K562 (cell line): Measurements from ENCODE around the gene RPL19. TPM values are rescaled to one million over a fixed set of nuclear protein-coding genes. Genes with fewer than 3 reads are reported as not detected.

Experiments used
- ATAC-seq: fragments of 200-7000 bp; cut with Tn5 transposase; 3 replicates; pipeline ENCODE4 v1.9.1; 2020; ENCODE audit warnings: moderate library complexity
- BruUV-seq: library from RNA; stranded (reverse); fragments of 400-500 nt; replicated peaks from 2 replicates; lab custom pipeline; 2021; lab: Mats Ljungman, UMichigan
- CTCF ChIA-PET: fragments of 300-600 bp; formaldehyde crosslinking; extraction: SDS; loops from one replicate; lab custom pipeline; 2021; ENCODE audit warnings: low intra/inter-chr PET ratio; lab: Yijun Ruan, JAX
- POLR2A ChIA-PET: fragments of 300-600, 350-650 bp; sonication (Branson Sonifier 250); formaldehyde crosslinking; extraction: SDS; loops from one replicate; lab custom pipeline; 2021; ENCODE audit warnings: antibody characterized with exemption, inconsistent platforms; lab: Yijun Ruan, JAX
- DNase-seq, 4 experiments: peaks; one replicate each; pipeline versions ENCODE4 v3.0.0 to v3.0.0-alpha.2; 2011 to 2018; ENCODE audit warnings: low spot score in 3 of 4, mixed read lengths in 3 of 4; ENCODE audit errors: extremely low read depth in 1 of 4
- FAIRE-seq: peaks from 2 replicates; lab custom pipeline; 2011; peaks lifted over from hg19 to GRCh38; lab: Jason Lieb, UNC
- H2AFZ ChIP-seq: 2 replicates; pipeline ENCODE4 v1.6.0; 2011; ENCODE audit warnings: low read depth, low read length, control low read depth, inconsistent platforms
- H3K27ac ChIP-seq: fragments of 200-600 bp; 3 replicates; pipeline ENCODE4 v1.8.0; 2011; ENCODE audit warnings: low read depth, mild to moderate bottlenecking, control low read depth, inconsistent platforms, low read length, moderate library complexity, mixed read lengths; ENCODE audit errors: extremely low read depth
- H3K27me3 ChIP-seq, 2 experiments: fragments of 300-600 bp in 1 of 2; 2 replicates in 1 of 2; 3 replicates in 1 of 2; pipeline versions ENCODE4 v1.6.0 to v1.8.0; 2011; ENCODE audit warnings: inconsistent platforms in 2 of 2, low read length in 2 of 2, mild to moderate bottlenecking in 1 of 2, mixed read lengths in 1 of 2, moderate library complexity in 1 of 2; ENCODE audit not compliant: control insufficient read depth in 2 of 2, insufficient read depth in 2 of 2
- H3K36me3 ChIP-seq: fragments of 300-600 bp; 3 replicates; pipeline ENCODE4 v1.8.0; 2011; ENCODE audit warnings: mild to moderate bottlenecking, low read length, inconsistent platforms; ENCODE audit not compliant: control insufficient read depth, insufficient read depth
- H3K4me1 ChIP-seq, 2 experiments: fragments of 200-600 bp in 1 of 2; replicated peaks in 1 of 2; 2 replicates in 1 of 2; 3 replicates in 1 of 2; pipeline versions ENCODE4 v1.5.1 to v1.8.0; 2011; ENCODE audit warnings: inconsistent platforms in 2 of 2, low read length in 2 of 2, mild to moderate bottlenecking in 1 of 2, mixed read lengths in 1 of 2, moderate library complexity in 1 of 2; ENCODE audit not compliant: control insufficient read depth in 2 of 2, insufficient read depth in 2 of 2
- H3K4me2 ChIP-seq: 2 replicates; pipeline ENCODE4 v1.6.1; 2011; ENCODE audit warnings: low read length, control low read depth, inconsistent platforms, mixed read lengths; ENCODE audit not compliant: insufficient read depth
- H3K4me3 ChIP-seq: fragments of 200-600 bp; sonication (generic), shearing (Covaris generic); 2 replicates; pipeline ENCODE4 v1.5.1; 2016; ENCODE audit warnings: control low read depth, inconsistent platforms
- H3K79me2 ChIP-seq: fragments of 200-600 bp; 3 replicates; pipeline ENCODE4 v1.8.0; 2011; ENCODE audit warnings: low read length, inconsistent platforms; ENCODE audit not compliant: control insufficient read depth, insufficient read depth
- H3K9ac ChIP-seq, 2 experiments: 2 replicates each; pipeline versions ENCODE4 v1.6.0 to v1.6.1; 2011; ENCODE audit warnings: low read depth in 2 of 2, low read length in 2 of 2, control low read depth in 1 of 2, inconsistent platforms in 1 of 2, mild to moderate bottlenecking in 1 of 2, mixed read lengths in 1 of 2; ENCODE audit not compliant: insufficient read depth in 1 of 2
- H3K9me1 ChIP-seq: one replicate; pipeline ENCODE4 v1.6.0; 2011; ENCODE audit warnings: inconsistent platforms, mild to moderate bottlenecking, low read length, moderate library complexity; ENCODE audit not compliant: control insufficient read depth, insufficient read depth
- H3K9me3 ChIP-seq: replicated peaks from 2 replicates; pipeline ENCODE4 v1.5.1; 2011; ENCODE audit warnings: low read depth, low read length, inconsistent platforms; ENCODE audit not compliant: control insufficient read depth, insufficient read depth
- H4K20me1 ChIP-seq: replicated peaks from 2 replicates; pipeline ENCODE4 v1.6.1; 2011; ENCODE audit warnings: low read length, inconsistent platforms, mixed read lengths; ENCODE audit not compliant: control insufficient read depth, insufficient read depth
- EGR1 ChIP-seq: fragments of 450-650 bp; conservative IDR thresholded peaks from 2 replicates; pipeline ENCODE4 v1.6.1; 2017; ENCODE audit warnings: mild to moderate bottlenecking
- ZMIZ1 ChIP-seq, 2 experiments: fragments of 150-350 bp in 1 of 2; IDR thresholded peaks; 2 replicates each; pipeline ENCODE4 v1.6.1; 2012 to 2016; ENCODE audit warnings: low read depth in 2 of 2, low read length in 2 of 2, mild to moderate bottlenecking in 1 of 2, moderate library complexity in 1 of 2
- WGBS: fragments of 100-300 bp; shearing (Covaris generic); methylation state at CpG from one replicate; pipeline ENCODE4 v1.1.6; 2016; ENCODE audit warnings: low coverage, mixed read lengths; ENCODE audit not compliant: insufficient coverage; ENCODE audit errors: missing lambda C conversion rate; 5-methylcytosine and 5-hydroxymethylcytosine counted together
- in situ Hi-C: fragments of 300-500 bp; cut with MboI; formaldehyde crosslinking; loops from 4 replicates; pipeline ENCODE4 v1.15.0; 2018; ENCODE audit warnings: inconsistent platforms, mixed read lengths
- intact Hi-C: fragments of 100-400 bp; cut with micrococcal nuclease; formaldehyde crosslinking; loops from 2 replicates; pipeline ENCODE4 v1.14.2; 2022
- polyA plus RNA-seq, 8 experiments: library from polyadenylated mRNA; depleted of rRNA in 4 of 8; stranded (reverse) in 5 of 8; unstranded in 3 of 8; fragments of >200 nt; fragmentation: Nextera tagmentation in 2 of 8; fragmentation: Illumina TruSeq in 1 of 8; extraction: Ambion mirVana in 2 of 8; extraction: Trizol in 1 of 8; gene quantifications; 2 replicates each; pipeline versions ENCODE4 v1.2.1 to v1.2.3, GENCODE V29; 2011 to 2014; ENCODE audit warnings: inconsistent platforms in 1 of 8, missing spikeins in 1 of 8
- total RNA-seq, 7 experiments: library from RNA; depleted of rRNA in 6 of 7; stranded (reverse); fragments of >200 nt in 6 of 7; fragmentation: Illumina TruSeq in 2 of 7; extraction: Trizol in 2 of 7; gene quantifications; 2 replicates each; pipeline versions ENCODE4 v1.2.1 to v1.2.3, GENCODE V29; 2011 to 2021; ENCODE audit warnings: low replicate concordance in 1 of 7

RPL19 gene
- total and polyA plus RNA-seq, 9 of the 15 experiments (the other 6 are each of a cell fraction or from before 2014, with no cell fraction given), result 2,263 to 4,614 (median 3,727) TPM

- no peaks in the 10 kb centered on the region for H3K9me3 ChIP-seq
- no peaks in the 10 kb centered on the region for H3K27me3 ChIP-seq
- H2AFZ ChIP-seq, result no peak overlapping the region
- DNase-seq (no peak), FAIRE-seq (no peak), ATAC-seq (no peak)
- peaks cover 38% of the 10 kb centered on the region; the same call in 1 of the 3 replicates for H3K36me3 ChIP-seq
- 0 out of 2 replicates have a peak, but pooled peaks have one; percentile 11 for TF ChIP-seq EGR1
- TF ChIP-seq ZMIZ1 (IDR thresholded peaks at IDR 0.05; ENCODE audit: low read depth in 2 of 2, low read length in 2 of 2), result no peak
- intact Hi-C loops, result no loop called here
- H3K9ac ChIP-seq, result no peak overlapping the region
- H3K27ac ChIP-seq, result no peak overlapping the region
- in situ Hi-C loops, result no loop called here
- no TSS peak for BruUV-seq
- H3K9me1 ChIP-seq, result no peaks in the 10 kb centered on the region
- ChIA-PET POLR2A (interaction anchor here (0.5 to 1.3 kb wide), 7 partner anchors 9 to 311 kb away, joined by 3 to 5 read pairs (median 3); no protein-coding TSS in a partner anchor), CTCF (no interaction called here)
- no peak overlapping the region for H3K4me2 ChIP-seq
- no peak overlapping the region for H3K4me3 ChIP-seq
- H3K4me1 ChIP-seq, result peaks cover 0 to 6% of the 10 kb centered on the region in 2 experiments; a peak in 2 of 5 replicates
- WGBS, result 85% methylated on average over 8 of the region's 10 CpGs
- no peaks in the 10 kb centered on the region for H3K79me2 ChIP-seq
- H4K20me1 ChIP-seq, result no peaks in the 10 kb centered on the region; the same call in 1 of the 2 replicates
Measured at GRCh38 chr17:39183720-39184119, 16.4 kb upstream of the RPL19 start.
